HG02571 (cell line): ENCODE data around the gene PTPRD.

Experiments used
- ATAC-seq: cut with Tn5 transposase; IDR thresholded peaks from one replicate; pipeline ENCODE4 v1.9.1; 2021; ENCODE audit warnings: mild to moderate bottlenecking, moderate library complexity; ENCODE audit not compliant: unreplicated experiment

The PTPRD gene

GRCh38 chr9:8751406-8751930 lies 1861.3 kb downstream of the PTPRD start:
- ATAC-seq: no peak

- ATAC-seq: no peak
Measured at GRCh38 chr9:8750639-8751051, 1862.2 kb downstream of the PTPRD start.

- ATAC-seq: no peak
Measured at GRCh38 chr9:8745347-8745746, 1867.5 kb downstream of the PTPRD start.

- ATAC-seq: no peak
Measured at GRCh38 chr9:8738945-8739344, 1873.9 kb downstream of the PTPRD start.

- ATAC-seq: no peak
Measured at GRCh38 chr9:8736805-8737204, 1876.0 kb downstream of the PTPRD start.

GRCh38 chr9:8734760-8735159 lies 1878.0 kb downstream of the PTPRD start:
- no peak for ATAC-seq

- ATAC-seq: no peak
Measured at GRCh38 chr9:8733131-8733954, 1879.5 kb downstream of the PTPRD start.

GRCh38 chr9:8732367-8733075 lies 1880.3 kb downstream of the PTPRD start:
- ATAC-seq: no peak

GRCh38 chr9:8730618-8731017 lies 1882.2 kb downstream of the PTPRD start:
- no peak for ATAC-seq

GRCh38 chr9:8728910-8729309 lies 1883.9 kb downstream of the PTPRD start:
- ATAC-seq: no peak

- ATAC-seq: no peak
Measured at GRCh38 chr9:8727191-8727590, 1885.6 kb downstream of the PTPRD start.

GRCh38 chr9:8726692-8727091 lies 1886.1 kb downstream of the PTPRD start:
- no peak for ATAC-seq

- ATAC-seq: no peak
Measured at GRCh38 chr9:8725635-8726034, 1887.2 kb downstream of the PTPRD start.

GRCh38 chr9:8724284-8725018 lies 1888.4 kb downstream of the PTPRD start:
- no peak for ATAC-seq

- no peak for ATAC-seq
Measured at GRCh38 chr9:8723195-8723594, 1889.6 kb downstream of the PTPRD start.

GRCh38 chr9:8719833-8720486 lies 1892.8 kb downstream of the PTPRD start:
- no peak for ATAC-seq

- ATAC-seq: no peak
Measured at GRCh38 chr9:8718121-8718725, 1894.6 kb downstream of the PTPRD start.

- no peak for ATAC-seq
Measured at GRCh38 chr9:8717146-8717545, 1895.7 kb downstream of the PTPRD start.

GRCh38 chr9:8715788-8716187 lies 1897.0 kb downstream of the PTPRD start:
- no peak for ATAC-seq

- no peak for ATAC-seq
Measured at GRCh38 chr9:8713811-8714165, 1899.0 kb downstream of the PTPRD start.
